HG03139 (cell line): ENCODE measurements around the gene FAM25C.
"Not testable (repeated sequence)": the region's sequence is repeated elsewhere in the genome, so short reads cannot be mapped to it uniquely, and the experiment has no call there.

Experiments
- ATAC-seq: cut with Tn5 transposase; IDR thresholded peaks from one replicate; pipeline ENCODE4 v1.9.1; 2021; ENCODE audit not compliant: unreplicated experiment

FAM25C gene

GRCh38 chr10:47959677-47960076, 39.9 kb downstream of the FAM25C start:
- ATAC-seq = not testable (repeated sequence)

DNA sequence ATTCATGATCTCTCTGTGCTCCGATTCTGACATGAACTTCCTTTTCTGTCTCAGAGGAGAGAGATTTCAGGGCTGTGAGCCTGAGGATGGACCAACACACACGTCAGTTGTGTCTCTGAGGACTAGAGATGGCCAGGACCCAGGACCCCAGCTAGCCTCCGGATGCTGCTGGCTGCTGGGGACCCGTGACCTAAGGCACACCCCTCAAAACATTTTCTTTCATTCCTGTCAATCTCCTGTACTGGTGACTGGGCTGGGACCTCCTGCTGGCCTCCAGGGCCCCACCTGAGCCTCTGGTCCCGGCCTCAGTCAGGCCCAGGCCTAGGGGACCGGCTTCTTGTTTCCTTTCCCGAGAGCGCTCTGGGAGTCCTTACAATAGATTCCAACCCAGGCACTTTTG, 42.4 kb downstream of the FAM25C start:
- ATAC-seq = not testable (repeated sequence)

DNA sequence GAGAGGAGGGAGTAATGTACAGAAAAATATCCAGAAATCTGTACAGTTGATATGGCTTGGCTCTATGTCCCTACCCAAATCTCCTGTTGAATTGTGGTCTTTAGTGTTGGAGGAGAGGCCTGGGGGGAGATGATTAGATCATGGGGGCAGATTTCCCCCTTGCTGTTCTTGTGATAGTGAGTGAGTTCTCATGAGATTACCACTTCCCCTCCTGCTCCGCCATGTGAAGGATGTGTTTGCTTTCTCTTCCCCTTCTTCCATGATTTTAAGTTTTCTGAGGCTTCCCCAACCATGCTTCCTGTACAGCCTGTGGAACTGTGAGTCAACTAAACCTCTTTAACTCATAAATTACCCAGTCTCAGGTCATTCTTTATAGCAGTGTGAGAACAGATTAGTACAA, 52.2 kb downstream of the FAM25C start:
- not testable (repeated sequence) for ATAC-seq
